ENCODE data around the gene HMX1. TPM values are rescaled to one million over a fixed set of nuclear protein-coding genes. Genes with fewer than 3 reads are reported as not detected.

HMX1 gene
- not detected for total RNA-seq

GRCh38 chr4:8871417-8872401 lies at the start of gene HMX1:
TSS of gene HMX1 (minus strand) at chr4:8871839. CDS start at chr4:8871614, 225 bp downstream.
- DNase-seq (no peak), ATAC-seq (replicated peaks in 1 of 2) (peak in 1 of 2 donors; percentile 23)
- Mint-ChIP-seq H3K4me1 (ENCODE audit: low read depth) (peaks cover 2% of the 10 kb centered on the region), H3K27me3 (ENCODE audit: low read depth) (peaks cover 72% of the 10 kb centered on the region), H3K9me3 (peaks cover 3 to 4% of the 10 kb centered on the region in 2 donors), H3K36me3 (ENCODE audit: insufficient read depth in 2 of 2) (peaks cover 3 to 8% of the 10 kb centered on the region in 2 donors), H3K27ac (no peak within 1 kb of the TSS), H3K4me3 (peak within 1 kb of the TSS in 1 of 2 donors; percentile 34)

GRCh38 chr4:8920969-8921368 lies 49.3 kb upstream of the HMX1 start:
- no peaks in the 10 kb centered on the region for H3K4me1 Mint-ChIP-seq (ENCODE audit: low read depth)
- H3K27ac Mint-ChIP-seq: no peak overlapping the region
- peaks cover 0 to 5% of the 10 kb centered on the region in 2 donors for H3K36me3 Mint-ChIP-seq (ENCODE audit: insufficient read depth in 2 of 2)
- H3K4me3 Mint-ChIP-seq: no peak overlapping the region
- DNase-seq: no peak
- H3K9me3 Mint-ChIP-seq: peaks cover 1 to 7% of the 10 kb centered on the region in 2 donors
- peaks cover 14% of the 10 kb centered on the region for H3K27me3 Mint-ChIP-seq (ENCODE audit: low read depth)
- no peak for ATAC-seq (replicated peaks in 1 of 2)

GRCh38 chr4:8920289-8920965 lies 48.8 kb upstream of the HMX1 start:
- Mint-ChIP-seq H3K4me1 (ENCODE audit: low read depth) (no peaks in the 10 kb centered on the region), H3K27ac (no peak overlapping the region), H3K27me3 (ENCODE audit: low read depth) (peaks cover 14% of the 10 kb centered on the region), H3K36me3 (ENCODE audit: insufficient read depth in 2 of 2) (peaks cover 0 to 5% of the 10 kb centered on the region in 2 donors), H3K9me3 (peaks cover 1 to 7% of the 10 kb centered on the region in 2 donors), H3K4me3 (no peak overlapping the region)
- no peak for ATAC-seq (replicated peaks in 1 of 2)
- DNase-seq: no peak

- no peak for DNase-seq
- peaks cover 14% of the 10 kb centered on the region for H3K27me3 Mint-ChIP-seq (ENCODE audit: low read depth)
- H3K36me3 Mint-ChIP-seq (ENCODE audit: insufficient read depth in 2 of 2): peaks cover 0 to 5% of the 10 kb centered on the region in 2 donors
- ATAC-seq (replicated peaks in 1 of 2): no peak
- H3K4me3 Mint-ChIP-seq: no peak overlapping the region
- H3K4me1 Mint-ChIP-seq (ENCODE audit: low read depth): no peaks in the 10 kb centered on the region
- H3K9me3 Mint-ChIP-seq: peaks cover 1 to 7% of the 10 kb centered on the region in 2 donors
- H3K27ac Mint-ChIP-seq: no peak overlapping the region
Observed at GRCh38 chr4:8919651-8920288, 48.1 kb upstream of the HMX1 start.

DNA sequence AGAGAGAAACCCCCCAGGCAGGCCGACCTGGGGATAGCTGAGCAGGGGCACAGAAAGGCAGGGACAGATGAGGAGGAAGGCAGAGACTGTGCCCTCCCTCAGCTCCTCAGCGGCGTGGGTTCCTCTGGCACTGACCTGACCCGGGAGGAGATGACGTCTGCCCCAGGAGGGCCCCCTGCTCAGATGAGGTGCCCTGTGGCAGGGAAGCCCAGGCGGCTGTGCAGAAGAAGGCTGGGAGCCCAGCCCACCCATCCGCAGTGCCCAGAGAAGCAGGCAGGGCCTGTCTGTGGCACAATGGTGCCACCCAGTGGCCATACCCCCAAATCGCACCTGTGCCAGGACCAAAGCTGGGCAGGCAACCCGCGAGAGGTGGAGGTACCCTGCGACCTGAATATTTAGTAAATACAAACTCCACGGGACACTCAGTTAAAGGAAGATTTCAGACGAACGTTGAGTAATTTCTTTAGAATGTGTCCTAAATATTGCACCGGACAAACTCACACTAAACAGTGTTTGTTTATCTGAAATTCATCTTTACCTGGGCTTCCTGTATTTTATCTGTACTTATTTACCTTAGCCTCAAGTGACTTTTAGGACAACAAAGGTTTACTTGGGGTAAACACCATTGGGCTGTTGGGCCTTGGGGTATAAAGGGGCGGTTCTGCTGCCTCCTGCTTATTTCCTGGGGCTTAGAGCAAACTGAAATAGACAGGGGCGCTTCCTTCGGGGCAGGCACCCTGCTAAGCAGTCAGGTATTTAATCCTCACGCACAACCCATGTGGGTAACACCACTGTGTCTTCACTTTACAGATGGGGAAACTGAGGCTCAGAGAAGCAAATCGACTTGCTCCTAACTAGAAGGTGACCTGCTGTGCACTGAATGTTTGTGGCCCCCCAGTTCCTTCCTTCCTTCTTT lies 46.5 kb upstream of the HMX1 start:
- no peak overlapping the region for H3K4me3 Mint-ChIP-seq
- peaks cover 0 to 3% of the 10 kb centered on the region in 2 donors for H3K36me3 Mint-ChIP-seq (ENCODE audit: insufficient read depth in 2 of 2)
- no peak overlapping the region for H3K27ac Mint-ChIP-seq
- no peaks in the 10 kb centered on the region for H3K4me1 Mint-ChIP-seq (ENCODE audit: low read depth)
- peak; percentile 74 to 77 for ATAC-seq (replicated peaks in 1 of 2)
- peaks cover 14% of the 10 kb centered on the region for H3K27me3 Mint-ChIP-seq (ENCODE audit: low read depth)
- peak; percentile 62 to 79 for DNase-seq
- H3K9me3 Mint-ChIP-seq: peaks cover 0 to 2% of the 10 kb centered on the region in 2 donors

- H3K27ac Mint-ChIP-seq: no peak overlapping the region
- H3K4me1 Mint-ChIP-seq (ENCODE audit: low read depth): no peaks in the 10 kb centered on the region
- H3K4me3 Mint-ChIP-seq: no peak overlapping the region
- H3K9me3 Mint-ChIP-seq: no peaks in the 10 kb centered on the region
- peak; percentile 11 to 19 for ATAC-seq (replicated peaks in 1 of 2)
- H3K36me3 Mint-ChIP-seq (ENCODE audit: insufficient read depth in 2 of 2): no peaks in the 10 kb centered on the region
- peaks cover 14% of the 10 kb centered on the region for H3K27me3 Mint-ChIP-seq (ENCODE audit: low read depth)
- DNase-seq: no peak
Observed at GRCh38 chr4:8917321-8917811, 45.7 kb upstream of the HMX1 start.

GRCh38 chr4:8916906-8917305 lies 45.3 kb upstream of the HMX1 start:
- DNase-seq: no peak
- no peaks in the 10 kb centered on the region for H3K9me3 Mint-ChIP-seq
- H3K27ac Mint-ChIP-seq: no peak overlapping the region
- no peaks in the 10 kb centered on the region for H3K4me1 Mint-ChIP-seq (ENCODE audit: low read depth)
- H3K4me3 Mint-ChIP-seq: no peak overlapping the region
- ATAC-seq (replicated peaks in 1 of 2): no peak
- H3K27me3 Mint-ChIP-seq (ENCODE audit: low read depth): peaks cover 14% of the 10 kb centered on the region
- no peaks in the 10 kb centered on the region for H3K36me3 Mint-ChIP-seq (ENCODE audit: insufficient read depth in 2 of 2)

DNA sequence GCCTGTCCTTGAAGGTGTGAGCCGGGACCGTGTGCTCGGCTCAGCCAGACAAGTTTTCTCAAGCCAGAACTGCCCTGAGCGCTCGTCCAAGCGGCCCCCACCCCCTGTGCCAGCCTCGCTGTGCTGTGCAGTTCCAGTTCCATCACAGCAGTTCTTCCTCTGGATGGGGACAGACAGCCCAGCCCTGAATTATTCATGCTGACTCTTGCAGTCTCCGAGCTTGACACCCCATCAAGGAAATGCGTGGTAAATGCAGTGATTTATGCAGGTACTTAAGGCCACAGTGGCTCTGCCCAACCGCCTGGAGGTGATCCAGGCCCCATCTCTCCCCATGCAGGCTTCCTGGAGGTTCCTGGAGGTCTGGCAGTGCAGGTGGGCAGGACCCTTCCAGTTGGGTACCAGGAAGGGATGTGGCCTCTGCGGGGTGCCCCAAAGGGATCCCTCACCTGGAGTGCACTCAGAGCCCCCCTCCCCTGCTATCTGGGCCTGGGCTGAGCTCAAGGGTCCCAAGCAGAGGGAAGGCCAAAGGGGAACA lies 44.8 kb upstream of the HMX1 start:
- Mint-ChIP-seq H3K4me3 (no peak overlapping the region), H3K4me1 (ENCODE audit: low read depth) (no peaks in the 10 kb centered on the region), H3K27ac (no peak overlapping the region), H3K9me3 (no peaks in the 10 kb centered on the region), H3K36me3 (ENCODE audit: insufficient read depth in 2 of 2) (no peaks in the 10 kb centered on the region), H3K27me3 (ENCODE audit: low read depth) (peaks cover 14% of the 10 kb centered on the region)
- ATAC-seq (replicated peaks in 1 of 2) (no peak), DNase-seq (no peak)

DNA sequence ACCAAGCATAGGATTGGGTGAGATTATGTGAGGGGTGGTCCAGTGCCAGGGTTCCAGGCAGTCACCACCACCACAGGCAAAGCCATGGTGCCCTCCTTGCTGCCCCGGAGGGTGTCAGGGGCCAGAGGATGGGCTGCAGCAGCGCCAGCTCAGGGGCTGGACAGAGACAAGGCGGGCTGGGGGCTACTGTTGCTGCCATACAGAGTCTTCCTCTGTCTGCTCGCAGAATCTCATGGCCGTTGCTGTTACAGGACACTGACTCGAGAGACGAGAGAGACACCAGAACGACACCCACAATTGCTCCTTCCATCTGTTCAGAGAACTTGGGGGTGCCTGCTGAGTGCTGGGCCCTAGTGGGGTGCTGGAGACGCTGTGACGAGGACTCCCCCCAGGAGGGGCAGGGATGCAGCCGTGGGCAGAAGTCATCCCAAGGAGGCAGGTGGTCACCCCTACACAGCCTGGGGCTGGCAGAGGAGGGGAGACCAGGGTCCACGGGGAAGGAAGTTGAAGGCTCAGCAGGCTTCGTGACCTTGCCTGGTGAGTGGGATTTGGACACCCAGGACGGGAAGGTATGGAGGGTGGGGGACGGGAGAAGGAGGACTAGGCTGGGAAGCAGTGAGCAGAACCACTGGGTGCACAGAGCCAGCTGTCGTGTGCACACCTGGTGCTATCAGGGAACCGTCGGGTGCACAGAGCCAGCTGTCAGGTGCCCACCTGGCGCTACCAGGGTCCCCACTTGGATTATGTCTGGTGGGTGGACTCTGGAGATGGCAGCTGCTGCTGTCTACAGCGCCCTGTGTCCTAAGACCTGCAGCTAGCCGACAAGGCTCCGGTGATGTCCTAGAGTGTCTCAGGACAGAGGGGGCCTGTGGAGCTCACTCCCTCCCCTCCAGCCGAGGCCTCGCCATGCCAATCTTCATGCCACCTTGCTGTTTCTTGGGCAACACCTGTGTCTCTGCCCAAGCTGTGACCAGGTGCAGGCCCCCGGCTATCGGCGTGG lies 43.9 kb upstream of the HMX1 start:
- peaks cover 14% of the 10 kb centered on the region for H3K27me3 Mint-ChIP-seq (ENCODE audit: low read depth)
- H3K9me3 Mint-ChIP-seq: no peaks in the 10 kb centered on the region
- H3K27ac Mint-ChIP-seq: no peak overlapping the region
- DNase-seq (no peak), ATAC-seq (replicated peaks in 1 of 2) (no peak)
- no peak overlapping the region for H3K4me3 Mint-ChIP-seq
- H3K4me1 Mint-ChIP-seq (ENCODE audit: low read depth): no peaks in the 10 kb centered on the region
- H3K36me3 Mint-ChIP-seq (ENCODE audit: insufficient read depth in 2 of 2): no peaks in the 10 kb centered on the region

- Mint-ChIP-seq H3K36me3 (ENCODE audit: insufficient read depth in 2 of 2) (no peaks in the 10 kb centered on the region), H3K27ac (no peak overlapping the region), H3K27me3 (ENCODE audit: low read depth) (peaks cover 11% of the 10 kb centered on the region), H3K4me1 (ENCODE audit: low read depth) (no peaks in the 10 kb centered on the region), H3K9me3 (no peaks in the 10 kb centered on the region), H3K4me3 (no peak overlapping the region)
- DNase-seq: no peak
- no peak for ATAC-seq (replicated peaks in 1 of 2)
Observed at GRCh38 chr4:8914461-8915171, 43.0 kb upstream of the HMX1 start.
